ENCODE data around the gene PTPN20.

GRCh38 chr10:47020471-47020870 lies 109.2 kb downstream of the PTPN20 start:
- TF ChIP-seq, protein P1, sequence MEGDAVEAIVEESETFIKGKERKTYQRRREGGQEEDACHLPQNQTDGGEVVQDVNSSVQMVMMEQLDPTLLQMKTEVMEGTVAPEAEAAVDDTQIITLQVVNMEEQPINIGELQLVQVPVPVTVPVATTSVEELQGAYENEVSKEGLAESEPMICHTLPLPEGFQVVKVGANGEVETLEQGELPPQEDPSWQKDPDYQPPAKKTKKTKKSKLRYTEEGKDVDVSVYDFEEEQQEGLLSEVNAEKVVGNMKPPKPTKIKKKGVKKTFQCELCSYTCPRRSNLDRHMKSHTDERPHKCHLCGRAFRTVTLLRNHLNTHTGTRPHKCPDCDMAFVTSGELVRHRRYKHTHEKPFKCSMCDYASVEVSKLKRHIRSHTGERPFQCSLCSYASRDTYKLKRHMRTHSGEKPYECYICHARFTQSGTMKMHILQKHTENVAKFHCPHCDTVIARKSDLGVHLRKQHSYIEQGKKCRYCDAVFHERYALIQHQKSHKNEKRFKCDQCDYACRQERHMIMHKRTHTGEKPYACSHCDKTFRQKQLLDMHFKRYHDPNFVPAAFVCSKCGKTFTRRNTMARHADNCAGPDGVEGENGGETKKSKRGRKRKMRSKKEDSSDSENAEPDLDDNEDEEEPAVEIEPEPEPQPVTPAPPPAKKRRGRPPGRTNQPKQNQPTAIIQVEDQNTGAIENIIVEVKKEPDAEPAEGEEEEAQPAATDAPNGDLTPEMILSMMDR (IDR thresholded peaks at IDR 0.05): no peak
- TF ChIP-seq POLR2AphosphoS5 (IDR thresholded peaks at IDR 0.05; ENCODE audit: low read depth, low read length): no peak

All from Panc1 (cell line).